ENCODE measurements around the gene ACTL9.

Gene ACTL9

GRCh38 chr19:8684001-8684902 is 14.3 kb downstream of the ACTL9 start:
- DNase-seq: no peak

- DNase-seq: no peak
These were observed 15.7 kb downstream of the ACTL9 start for GRCh38 chr19:8682931-8683330.

- DNase-seq: no peak
These were observed 16.1 kb downstream of the ACTL9 start for GRCh38 chr19:8682472-8682871.

GRCh38 chr19:8681345-8682029 is 17.1 kb downstream of the ACTL9 start:
- no peak for DNase-seq

- DNase-seq: no peak
These were observed 17.8 kb downstream of the ACTL9 start for GRCh38 chr19:8680676-8681344.

- DNase-seq: no peak
These were observed 20.3 kb downstream of the ACTL9 start for GRCh38 chr19:8678244-8678807.

GRCh38 chr19:8675066-8675465 is 23.5 kb downstream of the ACTL9 start:
- no peak for DNase-seq

- DNase-seq: no peak
These were observed 25.2 kb downstream of the ACTL9 start for GRCh38 chr19:8673276-8673891.

GRCh38 chr19:8666814-8667405 is 31.7 kb downstream of the ACTL9 start:
- no peak for DNase-seq

GRCh38 chr19:8665468-8666213 is 33.0 kb downstream of the ACTL9 start:
- no peak for DNase-seq

GRCh38 chr19:8664671-8665057 is 33.9 kb downstream of the ACTL9 start:
- no peak for DNase-seq

GRCh38 chr19:8663920-8664670 is 34.5 kb downstream of the ACTL9 start:
- DNase-seq: peak in 3 of 6 experiments; percentile 20 to 39 (median 24)

GRCh38 chr19:8662263-8662662 is 36.3 kb downstream of the ACTL9 start:
- DNase-seq: no peak

GRCh38 chr19:8659905-8660304 is 38.7 kb downstream of the ACTL9 start:
- no peak for DNase-seq

GRCh38 chr19:8657869-8658268 is 40.7 kb downstream of the ACTL9 start:
- DNase-seq: no peak

- peak in 1 of 6 experiments; percentile 18 for DNase-seq
These were observed 43.3 kb downstream of the ACTL9 start for GRCh38 chr19:8655340-8655709.

GRCh38 chr19:8654591-8655339 is 43.8 kb downstream of the ACTL9 start:
- peak in 5 of 6 experiments; percentile 40 to 78 (median 50) for DNase-seq

GRCh38 chr19:8648240-8648639 is 50.4 kb downstream of the ACTL9 start:
- no peak for DNase-seq
